Measurements from ENCODE around the gene RFC1.
"Not testable (repeated sequence)": the region's sequence is repeated elsewhere in the genome, so short reads cannot be mapped to it uniquely, and the experiment has no call there.

RFC1 gene

DNA sequence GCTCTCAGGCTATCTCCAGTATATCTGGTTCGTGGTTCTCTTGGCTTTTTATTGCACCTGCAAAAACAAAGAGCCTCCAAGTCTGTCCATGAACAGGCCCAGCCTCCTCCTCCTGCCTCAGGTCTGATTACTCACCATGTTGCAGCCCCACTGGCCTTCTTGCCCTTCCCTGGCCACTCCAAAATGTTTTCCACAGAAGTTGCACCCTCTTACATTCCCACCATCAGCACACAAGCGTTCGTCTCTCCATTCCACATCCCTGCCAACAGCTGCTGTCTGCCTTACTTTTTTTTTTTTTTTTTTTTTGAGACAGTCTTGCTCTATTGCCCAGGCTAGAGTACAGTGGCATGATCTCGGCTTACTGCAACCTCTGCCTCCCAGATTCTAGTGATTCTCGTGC lies 86.7 kb downstream of the RFC1 start:
- intact Hi-C loops (cut with DNase I): no loop called here
- no peak for DNase-seq

DNA sequence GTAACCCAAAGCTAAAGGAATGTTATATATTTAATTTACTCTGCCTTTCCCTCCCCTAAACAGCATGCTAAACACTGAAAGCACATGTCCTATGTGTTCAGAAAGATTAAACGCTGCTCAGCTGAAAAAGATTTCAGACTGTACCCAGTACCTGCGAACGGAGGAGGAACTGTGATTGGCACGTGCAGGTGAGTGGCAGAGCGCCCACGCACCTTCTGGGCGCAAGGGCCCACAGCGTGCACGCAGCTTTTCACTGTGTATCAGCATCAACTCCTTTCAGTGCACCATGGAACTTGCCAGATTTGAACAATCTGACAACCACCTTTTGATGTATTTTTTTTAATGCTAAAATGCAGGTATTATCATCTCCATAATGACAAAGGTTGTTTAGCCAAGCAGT lies 87.7 kb downstream of the RFC1 start:
- intact Hi-C loops (cut with DNase I): no loop called here
- DNase-seq: peak; percentile 20 to 86 (median 64)

DNA sequence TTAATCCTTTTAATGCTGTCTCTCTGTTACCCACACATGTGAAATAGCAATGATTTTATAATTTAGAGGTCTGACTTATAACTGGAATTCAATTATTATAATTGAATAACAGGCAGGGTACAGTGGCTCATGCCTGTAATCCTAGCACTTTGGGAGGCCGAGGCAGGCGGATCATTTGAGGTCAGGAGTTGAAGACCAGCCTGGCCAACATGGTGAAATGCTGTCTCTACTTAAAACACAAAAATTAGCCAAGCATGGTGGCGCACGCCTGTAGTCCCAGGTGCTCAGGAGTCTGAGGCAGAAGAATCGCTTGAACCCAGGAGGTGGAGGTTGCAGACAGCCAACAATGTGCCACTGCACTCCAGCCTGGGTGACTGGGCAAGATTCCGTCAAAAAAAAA lies 88.5 kb downstream of the RFC1 start:
- DNase-seq; intact Hi-C loops (cut with DNase I): not testable (repeated sequence)

DNA sequence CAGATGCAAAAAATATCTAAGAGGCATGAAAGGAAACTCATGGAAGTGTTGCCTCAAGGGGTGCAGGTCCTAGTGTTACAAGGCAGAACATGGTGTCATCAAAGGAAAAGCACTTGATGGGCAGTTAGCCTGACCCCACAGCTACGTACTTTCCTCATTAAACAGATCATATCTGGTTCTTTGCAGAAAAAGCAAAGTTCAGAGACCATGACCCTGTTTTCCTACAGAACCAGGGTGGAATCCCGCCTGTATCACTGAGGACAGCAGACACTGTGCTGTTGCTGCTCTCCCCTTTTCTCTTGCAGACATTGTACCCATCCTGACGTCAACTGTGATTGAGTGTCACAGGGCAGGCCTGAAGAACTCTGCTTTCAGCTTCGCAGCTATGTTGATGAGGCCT lies 91.7 kb downstream of the RFC1 start:
- intact Hi-C loops (cut with DNase I): no loop called here
- no peak for DNase-seq

DNA sequence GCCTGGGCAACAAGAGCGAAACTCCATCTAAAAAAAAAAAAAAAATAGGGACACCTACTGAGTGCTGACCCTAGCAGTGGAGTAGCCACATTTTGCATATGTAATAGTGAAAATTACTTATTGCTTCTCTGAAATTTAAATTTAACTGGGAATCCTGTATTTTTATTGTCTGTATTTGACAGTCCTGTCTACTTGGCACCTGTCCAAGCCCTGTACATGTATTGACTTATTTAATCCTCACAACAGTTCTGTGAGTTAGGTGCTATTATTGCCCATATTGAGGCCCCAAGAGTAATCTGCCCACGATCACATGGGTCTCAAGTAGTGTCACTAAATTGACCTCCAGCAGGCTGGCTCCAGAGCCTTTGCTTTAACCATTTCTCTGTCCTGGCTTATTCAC lies 102.3 kb downstream of the RFC1 start:
- intact Hi-C loops (cut with DNase I): no loop called here
- DNase-seq: no peak

DNA sequence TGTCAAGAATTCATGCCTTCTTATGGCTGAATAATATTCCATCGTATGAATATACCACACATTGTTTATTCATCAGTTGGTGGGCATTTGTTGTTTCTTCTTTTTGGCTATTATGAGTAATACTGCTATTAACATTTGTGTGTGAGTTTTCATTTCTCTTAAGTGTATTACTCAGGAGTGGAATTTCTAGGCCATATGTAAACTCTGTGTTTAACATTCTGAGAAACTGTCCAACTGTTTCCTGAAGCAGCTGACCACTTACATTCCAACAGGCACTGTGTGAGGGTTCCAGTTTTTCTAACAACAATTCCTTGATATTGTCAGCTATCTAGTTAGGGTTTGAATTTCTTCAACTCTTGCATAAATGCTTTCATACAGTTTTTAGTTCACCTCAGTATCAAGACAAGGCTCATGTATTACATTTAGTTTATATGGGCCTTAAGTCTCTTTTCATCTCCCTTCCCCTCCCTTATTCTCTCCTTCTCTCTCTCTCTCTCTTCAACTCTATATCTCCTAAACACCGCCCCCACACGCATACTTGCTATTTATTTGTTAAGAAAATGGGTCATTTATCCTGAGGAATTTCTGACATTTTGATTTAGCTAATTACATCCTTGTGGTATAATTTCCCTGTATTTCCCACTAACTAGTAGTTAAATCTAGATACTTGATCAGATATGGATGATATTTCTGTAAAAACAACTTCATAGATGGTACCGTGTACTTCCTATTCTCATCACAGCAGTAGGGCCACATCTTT lies 106.4 kb downstream of the RFC1 start:
- DNase-seq: no peak
- intact Hi-C loops (cut with DNase I): no loop called here

DNA sequence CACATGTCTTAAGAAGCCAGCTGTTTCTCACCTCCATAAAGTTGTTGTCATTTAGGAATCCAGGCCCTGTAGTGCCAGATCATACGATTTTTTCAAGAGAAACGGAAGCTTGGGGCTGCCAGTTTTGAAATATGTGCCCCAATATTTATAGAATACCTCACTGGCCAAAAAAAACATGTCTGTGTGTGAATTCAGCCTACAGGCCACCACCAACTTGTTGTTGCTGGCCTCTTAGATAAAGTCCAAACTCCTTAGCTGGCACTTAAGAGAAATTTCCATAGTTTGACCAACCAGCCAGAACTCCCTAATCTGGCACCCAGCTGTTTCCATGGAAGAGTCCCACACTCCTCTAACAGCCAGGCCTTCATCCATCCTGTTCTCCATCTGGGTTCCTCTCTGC lies 109.7 kb downstream of the RFC1 start:
- intact Hi-C loops (cut with DNase I): no loop called here

DNA sequence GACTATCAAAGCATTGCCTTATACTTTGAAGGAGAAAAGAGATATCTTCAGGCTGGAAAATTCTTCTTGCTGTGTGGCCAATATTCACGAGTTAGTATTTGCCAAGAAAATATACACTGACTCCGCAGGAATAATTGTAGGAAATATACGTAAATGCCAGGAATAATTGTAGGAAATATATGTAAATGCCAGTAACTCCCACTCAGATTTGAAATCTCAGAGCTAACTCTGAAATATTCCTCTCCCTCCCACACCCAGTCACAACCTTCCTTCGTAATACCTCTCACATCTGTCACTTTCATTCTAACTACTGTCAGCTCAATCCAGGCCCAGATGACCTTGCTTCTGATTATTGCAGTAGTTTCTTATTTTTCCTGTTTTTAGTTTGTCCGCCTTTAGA lies 110.3 kb downstream of the RFC1 start:
- DNase-seq: peak in 12 of 42 donors; percentile 4 to 57 (median 20)
- intact Hi-C loops (cut with DNase I): no loop called here

More for the DNA sequence above, 109.7 kb downstream of the RFC1 start:
- DNase-seq: no peak

DNA sequence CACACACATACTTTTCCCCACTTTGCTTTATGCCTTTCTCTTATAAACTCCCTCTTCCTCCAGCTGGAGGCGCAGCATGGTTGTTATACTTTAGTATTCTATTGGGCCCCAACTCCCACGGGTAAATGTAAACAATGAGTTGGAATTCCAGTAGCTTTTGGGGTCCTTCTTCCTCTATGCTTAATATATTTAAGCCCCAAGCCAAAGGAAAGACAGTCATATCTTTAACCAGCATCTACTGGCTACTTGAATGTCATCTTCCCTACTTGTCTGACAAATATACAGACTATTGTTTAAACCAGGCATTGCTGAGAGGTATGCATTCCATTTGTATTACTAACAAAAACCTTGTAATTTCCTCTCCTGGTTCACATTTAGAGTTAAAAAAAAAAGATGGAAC lies 110.9 kb downstream of the RFC1 start:
- intact Hi-C loops (cut with DNase I): no loop called here
- no peak for DNase-seq

DNA sequence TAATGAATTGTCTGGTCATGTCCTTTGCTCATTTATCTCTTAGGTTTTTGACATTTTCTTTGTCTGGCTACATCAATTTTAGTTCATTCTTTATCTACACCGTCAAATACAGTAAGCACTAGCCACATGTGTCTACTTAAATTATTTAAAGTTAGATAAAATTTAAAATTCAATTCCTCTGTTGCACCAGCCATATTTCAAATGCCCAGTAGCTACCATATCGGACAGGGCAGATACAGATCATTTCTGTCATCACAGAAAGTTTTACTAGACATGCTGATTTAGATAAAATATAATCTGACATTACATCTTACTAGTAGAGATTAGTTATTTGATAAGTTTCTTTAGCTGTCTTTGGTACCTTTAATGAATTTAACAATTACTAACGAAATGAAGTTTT lies 122.7 kb downstream of the RFC1 start:
- intact Hi-C loops (cut with DNase I): no loop called here
- DNase-seq: no peak
